Bone marrow (tissue), 2 donors: ENCODE results near the gene LAMA3.
"Not testable (repeated sequence)": the region's sequence is repeated elsewhere in the genome, so short reads cannot be mapped to it uniquely, and the experiment has no call there.

Experiments used
- DNase-seq, 2 donors: peaks; one replicate each; lab custom pipeline; 2025; lab: John Stamatoyannopoulos, UW

Gene LAMA3

DNA sequence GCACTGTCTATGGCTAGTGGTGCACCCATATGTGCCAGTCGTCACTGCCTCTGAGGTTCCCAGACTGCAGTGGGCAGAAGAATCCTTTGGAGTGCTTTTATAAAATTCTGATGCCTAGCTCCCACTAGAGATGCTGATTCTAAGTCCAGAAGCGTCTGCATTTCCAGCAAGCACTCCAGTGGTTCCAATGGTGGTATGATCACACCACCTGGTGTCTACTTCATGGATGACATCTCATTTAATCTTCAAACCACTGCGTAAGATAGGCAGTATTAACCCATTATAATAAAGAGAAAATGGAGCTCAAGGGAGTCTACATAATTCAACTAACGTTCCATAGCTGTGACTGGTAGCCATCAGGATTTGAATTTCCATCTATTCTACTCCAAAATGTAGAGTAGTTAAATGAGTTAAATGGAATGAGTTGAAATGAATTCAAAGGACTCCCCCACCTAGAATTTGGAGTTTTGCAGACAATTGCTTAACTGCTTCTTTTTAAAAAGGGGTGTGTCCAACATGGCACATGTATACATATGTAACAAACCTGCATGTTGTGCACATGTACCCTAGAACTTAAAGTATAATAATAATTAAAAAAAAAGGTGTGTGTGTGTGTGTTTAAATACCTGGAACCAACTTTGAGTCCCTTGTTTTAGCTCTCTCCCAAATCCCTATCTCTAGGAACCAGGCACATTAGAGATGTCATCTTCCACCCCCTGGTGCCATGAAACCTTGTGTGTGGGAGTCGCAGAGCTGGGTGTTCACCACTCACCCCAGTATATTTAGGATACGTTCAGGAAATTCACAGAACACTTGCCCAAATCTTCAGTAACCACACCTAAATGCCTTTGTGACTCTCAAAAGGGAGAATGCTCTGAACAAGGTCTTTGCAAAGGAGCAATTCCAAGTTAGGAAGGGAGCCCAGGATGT, 14.1 kb downstream of the LAMA3 start:
- no peak for DNase-seq

GRCh38 chr18:23703987-23704384, 14.7 kb downstream of the LAMA3 start:
- no peak for DNase-seq

DNA sequence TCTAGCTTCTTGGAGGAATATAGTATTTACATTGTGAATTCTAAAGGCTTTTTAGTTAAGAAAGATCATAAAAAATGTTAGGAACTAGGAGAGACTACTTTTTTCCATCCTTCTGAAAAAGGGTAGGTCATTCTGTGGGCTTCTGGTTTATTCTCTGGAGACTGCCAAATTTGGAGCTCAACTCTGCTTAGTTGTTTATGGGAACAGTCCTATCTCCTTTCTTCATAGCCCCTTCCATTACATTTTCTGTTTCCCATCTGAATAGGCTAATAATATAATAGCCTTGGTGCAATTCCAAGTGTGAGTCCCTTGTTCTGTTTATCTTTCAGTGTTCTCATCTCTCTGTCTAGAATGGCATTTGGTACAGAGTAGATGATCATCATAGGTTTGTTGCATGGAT, 15.6 kb downstream of the LAMA3 start:
- DNase-seq: no peak

DNA sequence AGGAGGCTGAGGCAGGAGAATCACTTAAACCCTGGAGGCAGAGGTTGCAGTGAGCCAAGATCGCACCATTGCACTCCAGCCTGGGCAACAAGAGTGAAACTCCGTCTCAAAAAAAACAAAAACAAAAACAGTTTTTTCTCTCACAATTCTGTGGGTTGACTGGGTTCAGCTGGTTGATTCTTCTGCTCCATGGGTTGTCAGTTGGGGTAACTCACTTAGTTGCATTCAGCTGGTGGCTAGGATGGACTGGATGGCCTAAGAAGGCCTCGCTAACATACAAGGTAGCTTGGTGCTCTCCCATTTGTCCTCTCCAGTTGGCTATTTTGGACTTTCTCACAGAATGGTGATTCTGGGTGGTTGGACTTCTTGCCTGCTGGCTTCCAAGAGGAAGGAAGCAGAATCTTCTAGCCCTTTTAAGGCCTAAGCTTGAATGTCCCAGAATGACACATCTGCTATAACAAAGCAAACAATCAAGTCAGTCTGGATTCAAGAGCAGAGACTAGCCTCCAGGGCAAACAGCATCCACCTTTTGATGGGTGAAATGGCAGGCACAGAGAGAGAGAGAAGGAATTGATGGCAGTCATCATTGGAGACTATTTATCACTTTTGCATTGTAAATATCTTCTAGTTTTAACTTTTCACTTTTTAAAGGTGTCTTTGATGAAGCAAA, 17.9 kb downstream of the LAMA3 start:
- DNase-seq: no peak

GRCh38 chr18:23710068-23710527, 20.8 kb downstream of the LAMA3 start:
- no peak for DNase-seq

DNA sequence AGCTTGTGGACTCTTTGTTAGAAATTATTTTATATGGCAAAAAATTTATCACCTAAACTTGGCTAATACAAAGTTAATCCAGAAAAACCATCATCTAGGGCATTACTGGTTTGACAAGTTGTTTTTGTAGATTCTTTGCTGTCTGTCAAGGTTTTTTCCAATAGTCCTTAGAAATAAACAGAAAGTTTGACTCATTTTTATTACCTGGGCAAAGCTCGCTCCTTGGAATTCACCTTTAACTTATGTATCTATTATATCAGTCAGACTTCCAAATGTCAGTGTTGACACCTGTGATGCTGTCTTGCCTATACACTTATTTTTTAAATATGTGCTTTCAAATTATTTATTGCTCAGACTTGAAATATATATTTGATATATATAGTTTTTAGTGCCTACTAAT, 21.7 kb downstream of the LAMA3 start:
- no peak for DNase-seq

GRCh38 chr18:23711426-23711825, 22.2 kb downstream of the LAMA3 start:
- no peak for DNase-seq

GRCh38 chr18:23712445-23712844, 23.2 kb downstream of the LAMA3 start:
- peak in 1 of 2 donors; percentile 96 for DNase-seq

GRCh38 chr18:23714576-23714975, 25.3 kb downstream of the LAMA3 start:
- no peak for DNase-seq

DNA sequence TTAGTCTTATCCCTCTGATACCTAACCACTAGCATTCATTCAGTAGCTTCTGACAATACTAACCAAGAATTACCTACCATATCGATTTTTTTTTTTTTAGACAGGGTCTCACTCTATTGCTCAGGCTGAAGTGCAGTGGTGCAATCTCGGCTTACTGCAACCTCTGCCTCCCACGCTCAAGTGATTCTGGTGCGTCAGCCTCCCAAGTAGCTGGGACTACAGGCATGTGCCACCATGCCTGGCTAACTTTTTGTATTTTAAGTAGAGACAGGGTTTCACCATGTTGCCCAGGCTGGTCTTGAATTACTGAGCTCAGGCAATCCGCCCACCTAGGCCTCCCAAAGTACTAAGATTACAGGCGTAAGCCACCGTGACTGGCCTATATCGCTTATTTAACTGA, 26.8 kb downstream of the LAMA3 start:
- not testable (repeated sequence) for DNase-seq

DNA sequence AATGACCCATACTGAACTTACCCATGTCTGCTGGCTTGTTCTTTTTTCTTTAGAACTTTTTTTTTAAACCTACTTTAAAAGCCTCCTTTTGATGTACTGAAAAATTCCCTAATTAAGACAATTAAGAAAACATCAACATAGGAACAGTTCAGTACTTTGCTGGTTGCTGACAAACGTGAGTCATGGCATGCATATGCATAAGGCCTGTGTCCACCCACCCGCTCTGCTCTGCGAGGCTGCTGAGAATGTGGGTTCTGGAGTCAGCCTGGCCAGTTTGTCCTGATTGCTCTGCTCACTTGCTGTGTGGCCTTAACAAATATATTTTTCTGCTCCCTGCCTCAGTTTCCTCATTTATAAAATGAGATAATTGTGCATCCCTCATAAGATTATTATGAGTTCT, 27.3 kb downstream of the LAMA3 start:
- no peak for DNase-seq

GRCh38 chr18:23716966-23717365, 27.7 kb downstream of the LAMA3 start:
- no peak for DNase-seq

- DNase-seq: no peak
Observed at GRCh38 chr18:23718243-23718720, 29.0 kb downstream of the LAMA3 start.

GRCh38 chr18:23718731-23719130, 29.5 kb downstream of the LAMA3 start:
- DNase-seq: no peak

DNA sequence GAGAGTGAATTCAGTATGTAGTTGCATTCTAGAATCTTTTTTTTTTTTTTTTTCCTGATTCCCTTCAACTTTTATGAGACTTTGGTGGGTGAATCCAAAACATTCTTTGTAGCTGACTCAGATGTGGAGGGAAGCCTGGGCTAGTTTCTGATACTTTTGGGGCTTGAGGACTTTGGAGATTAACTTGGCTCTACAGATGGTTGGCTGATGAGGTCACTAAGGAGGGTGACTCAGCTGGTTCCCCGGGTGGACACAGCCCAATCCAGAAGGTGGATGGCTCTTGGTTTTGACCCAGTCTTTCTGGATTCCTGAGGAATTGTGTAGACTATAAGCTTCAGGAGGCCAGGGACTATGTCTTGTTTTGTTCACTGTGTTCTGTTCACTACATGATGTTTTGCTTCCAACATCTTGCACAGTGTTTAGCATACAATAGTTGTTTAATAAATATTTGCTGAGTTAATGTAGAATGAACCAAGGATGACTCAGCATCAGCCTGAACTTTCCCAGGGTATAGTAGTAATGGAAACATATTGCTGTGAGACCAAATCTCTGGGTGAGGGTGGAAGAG, 30.5 kb downstream of the LAMA3 start:
- DNase-seq: no peak

- no peak for DNase-seq
Observed at GRCh38 chr18:23721696-23722480, 32.6 kb downstream of the LAMA3 start.

GRCh38 chr18:23722646-23723045, 33.4 kb downstream of the LAMA3 start:
- no peak for DNase-seq

GRCh38 chr18:23723121-23723520, 33.9 kb downstream of the LAMA3 start:
- DNase-seq: no peak

- DNase-seq: no peak
Observed at GRCh38 chr18:23724681-23725080, 35.4 kb downstream of the LAMA3 start.

- no peak for DNase-seq
Observed at GRCh38 chr18:23725351-23725750, 36.1 kb downstream of the LAMA3 start.

DNA sequence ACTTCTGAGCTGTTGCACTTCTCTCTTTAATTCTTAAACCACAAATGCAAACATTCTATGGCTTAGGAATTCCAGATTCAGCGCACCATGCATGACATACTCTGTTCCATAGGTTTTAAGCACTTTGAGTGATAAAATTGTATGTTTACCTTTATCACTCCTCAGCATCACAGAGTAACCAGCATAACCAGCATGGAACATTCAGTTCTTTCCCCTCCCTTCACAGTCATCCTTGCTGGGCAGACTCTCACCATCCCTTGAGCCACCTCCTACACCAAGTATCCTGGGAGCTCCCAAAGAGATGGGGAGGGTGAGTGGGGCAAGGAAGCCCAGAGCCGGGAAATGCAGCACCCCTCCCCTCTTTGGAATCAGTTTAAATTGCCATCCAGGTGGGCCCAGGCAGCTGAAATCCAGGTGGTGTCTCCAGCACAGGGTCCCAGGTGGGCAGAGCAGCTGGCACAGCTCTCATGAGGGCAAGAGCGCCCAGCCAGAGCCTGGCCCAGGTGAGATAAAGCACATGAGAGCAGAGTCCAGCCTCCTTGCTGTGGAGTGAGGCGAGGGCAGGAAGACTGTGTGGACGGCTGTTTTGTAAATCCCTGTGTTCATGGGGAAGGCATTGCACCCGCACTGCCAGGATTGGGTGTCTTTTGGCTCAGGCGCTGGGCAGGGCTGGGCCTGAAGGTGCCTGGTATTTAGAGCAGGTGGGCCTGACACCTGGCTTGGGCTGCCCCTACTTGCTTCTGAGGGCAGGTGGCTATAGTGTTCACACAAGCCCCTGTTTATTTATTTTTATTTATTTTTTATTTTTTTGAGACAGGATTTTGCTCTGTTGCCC, 36.8 kb downstream of the LAMA3 start:
- no peak for DNase-seq
